Breast epithelium (tissue), 4 donors: ENCODE data around the gene GJD4. TPM values are rescaled to one million over a fixed set of nuclear protein-coding genes. Genes with fewer than 3 reads are reported as not detected.

Experiments used
- DNase-seq, 2 donors: peaks; one replicate each; pipeline ENCODE4 v3.0.0-alpha.2; 2019; ENCODE audit warnings: low spot score in 2 of 2
- H3K27ac ChIP-seq, 2 donors: fragments of 200-600 bp; sonication (generic) in 1 of 2; one replicate each; pipeline ENCODE4 v1.5.1; 2016 to 2019; ENCODE audit warnings: mild to moderate bottlenecking in 1 of 2
- H3K27me3 ChIP-seq, 2 donors: fragments of 200-600 bp; sonication (generic) in 1 of 2; one replicate each; pipeline versions ENCODE4 v1.5.1 to v1.6.0; 2017 to 2019; ENCODE audit warnings: control low read depth in 1 of 2, mild to moderate bottlenecking in 1 of 2
- H3K36me3 ChIP-seq: fragments of 200-600 bp; one replicate; pipeline ENCODE4 v1.5.1; 2019
- H3K4me1 ChIP-seq, 2 donors: fragments of 200-600 bp; sonication (generic); one replicate each; pipeline ENCODE4 v1.5.1; 2016 to 2019; ENCODE audit warnings: control low read depth in 1 of 2
- H3K4me3 ChIP-seq, 3 donors: fragments of 200-600 bp; sonication (generic); 1 replicate in 2 of 3; 2 replicates in 1 of 3; pipeline ENCODE4 v1.5.1; 2016 to 2019; ENCODE audit warnings: mild to moderate bottlenecking in 3 of 3, moderate library complexity in 2 of 3
- H3K9me3 ChIP-seq, 2 donors: fragments of 200-600 bp; sonication (generic) in 1 of 2; one replicate each; pipeline ENCODE4 v1.5.1; 2016 to 2019; ENCODE audit warnings: control low read depth in 1 of 2
- POLR2A ChIP-seq: fragments of 450-650 bp; IDR thresholded peaks from one replicate; pipeline ENCODE4 v1.6.1; 2016; ENCODE audit warnings: antibody characterized with exemption, mild to moderate bottlenecking, moderate library complexity
- POLR2AphosphoS5 ChIP-seq, 3 donors: sonication (generic); formaldehyde crosslinking; IDR thresholded peaks; one replicate each; pipeline ENCODE4 v1.6.1; 2017; ENCODE audit warnings: antibody characterized with exemption in 3 of 3
- intact Hi-C: fragments of 100-400 bp; cut with DNase I; formaldehyde crosslinking; loops from one replicate; pipeline ENCODE4 v1.15.1; 2023; ENCODE audit warnings: low total_unique reads
- total RNA-seq, 3 donors: library from RNA; depleted of rRNA; stranded (reverse); fragments of >200 nt; gene quantifications; one replicate each; pipeline ENCODE4 v1.1.0, GENCODE V29; 2016
- TF ChIP-seq, protein P1 (sequence below), 3 donors: fragments of 450-650 bp; IDR thresholded peaks; one replicate each; pipeline ENCODE4 v1.5.1; 2016 to 2017; ENCODE audit warnings: antibody characterized with exemption in 3 of 3, mild to moderate bottlenecking in 3 of 3, moderate library complexity in 3 of 3

GJD4 gene
- total RNA-seq, 3 donors from 2014 or later, result not detected

DNA sequence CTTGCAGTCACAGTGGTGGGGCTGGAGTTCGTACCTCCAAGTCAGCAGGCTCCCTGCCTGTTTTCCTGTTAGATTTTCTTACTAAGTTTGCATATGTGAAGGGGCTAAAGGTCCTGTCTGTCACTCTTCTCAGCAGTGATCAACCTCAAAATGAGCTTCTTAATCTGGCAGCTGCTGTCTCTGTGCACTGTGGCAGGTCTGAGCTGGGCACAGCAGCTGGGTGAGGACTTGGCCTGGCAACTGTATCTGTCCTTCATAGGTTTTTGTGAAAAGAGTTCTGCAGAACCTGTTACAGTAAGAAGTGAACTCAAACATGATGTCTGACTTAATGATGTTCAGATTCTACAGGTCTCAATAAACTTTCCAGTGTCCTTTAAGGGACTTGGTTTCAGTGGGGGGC, 31.3 kb upstream of the GJD4 start:
- H3K9me3 ChIP-seq, result no peaks in the 10 kb centered on the region
- no peak overlapping the region for H3K4me3 ChIP-seq
- no peak for TF ChIP-seq POLR2AphosphoS5 (IDR thresholded peaks at IDR 0.05)
- no peak for TF ChIP-seq POLR2A
- TF ChIP-seq, protein P1, sequence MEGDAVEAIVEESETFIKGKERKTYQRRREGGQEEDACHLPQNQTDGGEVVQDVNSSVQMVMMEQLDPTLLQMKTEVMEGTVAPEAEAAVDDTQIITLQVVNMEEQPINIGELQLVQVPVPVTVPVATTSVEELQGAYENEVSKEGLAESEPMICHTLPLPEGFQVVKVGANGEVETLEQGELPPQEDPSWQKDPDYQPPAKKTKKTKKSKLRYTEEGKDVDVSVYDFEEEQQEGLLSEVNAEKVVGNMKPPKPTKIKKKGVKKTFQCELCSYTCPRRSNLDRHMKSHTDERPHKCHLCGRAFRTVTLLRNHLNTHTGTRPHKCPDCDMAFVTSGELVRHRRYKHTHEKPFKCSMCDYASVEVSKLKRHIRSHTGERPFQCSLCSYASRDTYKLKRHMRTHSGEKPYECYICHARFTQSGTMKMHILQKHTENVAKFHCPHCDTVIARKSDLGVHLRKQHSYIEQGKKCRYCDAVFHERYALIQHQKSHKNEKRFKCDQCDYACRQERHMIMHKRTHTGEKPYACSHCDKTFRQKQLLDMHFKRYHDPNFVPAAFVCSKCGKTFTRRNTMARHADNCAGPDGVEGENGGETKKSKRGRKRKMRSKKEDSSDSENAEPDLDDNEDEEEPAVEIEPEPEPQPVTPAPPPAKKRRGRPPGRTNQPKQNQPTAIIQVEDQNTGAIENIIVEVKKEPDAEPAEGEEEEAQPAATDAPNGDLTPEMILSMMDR (IDR thresholded peaks at IDR 0.05), result no peak
- H3K27ac ChIP-seq, result no peak overlapping the region
- H3K4me1 ChIP-seq, result no peaks in the 10 kb centered on the region
- peaks cover 2% of the 10 kb centered on the region for H3K36me3 ChIP-seq
- intact Hi-C loops, result no loop called here
- no peak for DNase-seq
- H3K27me3 ChIP-seq, result no peaks in the 10 kb centered on the region

DNA sequence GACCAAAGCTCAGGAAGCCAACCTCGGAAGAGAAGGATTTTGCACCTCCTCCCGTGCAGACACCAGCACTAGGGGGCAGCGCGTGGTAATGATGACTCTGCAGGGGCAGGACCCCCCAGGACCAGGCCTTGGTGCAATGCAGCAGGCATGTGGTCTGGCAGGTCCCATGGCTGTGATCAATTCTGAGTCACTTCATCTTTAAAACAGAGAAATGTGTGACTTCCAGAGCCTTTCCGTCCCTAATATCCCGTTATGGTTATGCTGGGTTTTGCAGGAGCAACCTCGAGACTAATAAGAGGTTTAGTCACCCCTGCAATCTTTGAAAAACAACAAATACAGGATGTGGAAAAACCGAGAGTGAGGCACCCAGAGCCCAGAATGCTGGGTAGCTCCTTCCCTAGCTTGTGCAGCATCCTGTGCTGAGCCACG, 30.2 kb upstream of the GJD4 start:
- H3K4me3 ChIP-seq, result no peak overlapping the region
- no peaks in the 10 kb centered on the region for H3K36me3 ChIP-seq
- H3K27me3 ChIP-seq, result no peaks in the 10 kb centered on the region
- H3K9me3 ChIP-seq, result no peaks in the 10 kb centered on the region
- no peak for TF ChIP-seq POLR2AphosphoS5 (IDR thresholded peaks at IDR 0.05)
- TF ChIP-seq, protein P1 (IDR thresholded peaks at IDR 0.05), result no peak
- TF ChIP-seq POLR2A, result no peak
- no peak overlapping the region for H3K27ac ChIP-seq
- DNase-seq, result no peak
- H3K4me1 ChIP-seq, result no peaks in the 10 kb centered on the region
- intact Hi-C loops, result no loop called here

DNA sequence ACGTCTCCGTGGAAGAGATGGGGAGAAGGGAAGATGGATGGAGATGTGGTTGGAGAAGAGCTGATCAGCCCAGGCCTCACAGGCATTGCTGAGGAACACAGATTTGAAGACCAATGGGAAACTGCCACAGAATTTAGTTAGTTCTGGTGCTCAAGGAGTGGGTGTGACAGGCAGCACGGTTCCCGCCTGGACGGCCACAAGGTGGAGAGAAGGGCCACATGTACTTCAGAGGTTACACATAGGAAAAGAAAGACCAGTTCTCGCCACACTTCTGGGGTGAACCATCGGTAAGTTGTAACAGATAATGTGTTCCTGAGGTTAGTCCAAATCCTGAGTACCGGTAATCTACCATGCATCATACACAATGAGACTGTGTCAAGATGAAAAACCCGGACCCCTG, 29.5 kb upstream of the GJD4 start:
- no peaks in the 10 kb centered on the region for H3K36me3 ChIP-seq
- no peak for TF ChIP-seq POLR2A
- TF ChIP-seq POLR2AphosphoS5 (IDR thresholded peaks at IDR 0.05), result no peak
- TF ChIP-seq, protein P1 (IDR thresholded peaks at IDR 0.05), result no peak

DNA sequence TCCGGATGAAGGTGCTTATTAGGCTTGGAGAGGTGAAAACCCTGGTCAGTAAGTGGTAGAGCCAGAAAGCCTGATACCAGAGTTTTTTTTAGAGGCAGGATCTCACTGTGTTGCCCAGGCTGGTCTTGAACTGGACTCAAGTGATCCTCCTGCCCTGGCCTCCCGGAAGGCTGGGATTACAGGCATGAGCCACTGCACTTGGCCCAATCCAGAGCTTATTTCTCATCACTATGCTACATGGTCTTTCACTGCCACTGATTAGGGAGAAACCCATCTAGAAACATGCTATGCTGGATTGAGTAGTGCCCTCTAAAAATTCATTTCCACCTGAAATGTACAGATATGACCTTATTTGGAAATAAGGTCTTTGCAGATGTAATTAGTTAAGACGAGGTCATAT, 28.4 kb upstream of the GJD4 start:
- Histone ChIP-seq H3K4me3 (no peak overlapping the region), H3K9me3 (no peaks in the 10 kb centered on the region), H3K27me3 (no peaks in the 10 kb centered on the region), H3K4me1 (no peaks in the 10 kb centered on the region), H3K36me3 (no peaks in the 10 kb centered on the region), H3K27ac (no peak overlapping the region)
- no peak for TF ChIP-seq POLR2A
- TF ChIP-seq, protein P1 (IDR thresholded peaks at IDR 0.05), result no peak
- intact Hi-C loops, result no loop called here
- no peak for DNase-seq

More for the DNA sequence above, 29.5 kb upstream of the GJD4 start:
- Histone ChIP-seq H3K27me3 (no peaks in the 10 kb centered on the region), H3K9me3 (no peaks in the 10 kb centered on the region), H3K27ac (no peak overlapping the region), H3K4me1 (no peaks in the 10 kb centered on the region), H3K4me3 (no peak overlapping the region)
- intact Hi-C loops, result no loop called here
- no peak for DNase-seq

- DNase-seq, result no peak
- intact Hi-C loops, result no loop called here
- Histone ChIP-seq H3K4me1 (no peaks in the 10 kb centered on the region), H3K4me3 (no peak overlapping the region), H3K9me3 (no peaks in the 10 kb centered on the region), H3K36me3 (no peaks in the 10 kb centered on the region), H3K27me3 (no peaks in the 10 kb centered on the region), H3K27ac (no peak overlapping the region)
- TF ChIP-seq POLR2A, result no peak
- TF ChIP-seq POLR2AphosphoS5 (IDR thresholded peaks at IDR 0.05), result no peak
- TF ChIP-seq, protein P1 (IDR thresholded peaks at IDR 0.05), result no peak
Observed at GRCh38 chr10:35577926-35578617, 27.1 kb upstream of the GJD4 start.
